Measurements from ENCODE around the gene BEND6. TPM values are rescaled to one million over a fixed set of nuclear protein-coding genes. Genes with fewer than 3 reads are reported as not detected.

Gene BEND6
- total and polyA plus RNA-seq, 2 of the 13 experiments (the other 11 are each of a cell fraction or from before 2014, with no cell fraction given): 0.20 to 0.21 TPM

DNA sequence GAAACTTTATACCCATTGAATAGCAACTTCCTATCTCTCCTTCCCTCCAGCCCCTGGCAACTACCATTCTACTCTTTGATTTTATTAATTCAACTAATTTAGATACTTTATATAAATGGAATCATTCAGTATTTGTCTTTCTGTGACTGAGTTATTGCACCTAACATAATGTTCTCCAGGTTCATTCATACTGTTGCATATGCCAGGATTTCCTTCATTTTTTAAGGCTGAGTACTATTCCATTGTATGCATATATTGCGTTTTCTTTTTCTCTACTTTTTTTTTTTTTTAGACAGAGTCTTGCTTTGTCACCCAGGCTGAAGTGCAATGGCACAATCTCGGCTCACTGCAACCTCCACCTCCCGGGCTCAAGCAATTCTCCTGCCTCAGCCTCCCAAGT is 49.5 kb upstream of the BEND6 start:
- peaks cover 0 to 1% of the 10 kb centered on the region in 2 experiments; a peak in 1 of 5 replicates for H3K27me3 ChIP-seq (ENCODE audit: control insufficient read depth in 1 of 2, insufficient read depth in 2 of 2, low read length in 2 of 2)
- no peaks in the 10 kb centered on the region for H3K9me3 ChIP-seq (ENCODE audit: low read length)
- H3K4me2 ChIP-seq (ENCODE audit: low read depth, low read length): no peak overlapping the region
- in situ Hi-C loops (cut with HindIII; ENCODE audit: extremely low pct_ligation_motif_present, low pct_unique_long_range_greater_than_20kb): loop anchor here (5.0 to 10.0 kb wide), 2 partner anchors 109 to 412 kb away; partner anchors contain the start of gene PRIM2
- no peak overlapping the region for H3K4me3 ChIP-seq (replicated peaks in 1 of 3; ENCODE audit: insufficient read depth in 1 of 3, low read depth in 2 of 3, low read length in 3 of 3)
- no peaks in the 10 kb centered on the region for H3K36me3 ChIP-seq (replicated peaks in 1 of 2; ENCODE audit: control insufficient read depth in 1 of 2, insufficient read depth in 2 of 2, low read length in 2 of 2)
- ATAC-seq: no peak
- no peaks in the 10 kb centered on the region; the same call in 1 of the 2 replicates for H4K20me1 ChIP-seq (ENCODE audit: insufficient read depth, low read length)
- H3K9ac ChIP-seq (ENCODE audit: insufficient read depth, low read depth, low read length): no peak overlapping the region
- H3K27ac ChIP-seq (ENCODE audit: extremely low read length, insufficient read depth, low read length): no peak overlapping the region
- no peak overlapping the region for H2AFZ ChIP-seq (ENCODE audit: low read length)
- no peak for FAIRE-seq
- no peak for DNase-seq (ENCODE audit: low spot score)
- peaks cover 11% of the 10 kb centered on the region; the same call in 1 of the 2 replicates for H3K4me1 ChIP-seq (ENCODE audit: insufficient read depth, low read length)
- TF ChIP-seq, protein P1, sequence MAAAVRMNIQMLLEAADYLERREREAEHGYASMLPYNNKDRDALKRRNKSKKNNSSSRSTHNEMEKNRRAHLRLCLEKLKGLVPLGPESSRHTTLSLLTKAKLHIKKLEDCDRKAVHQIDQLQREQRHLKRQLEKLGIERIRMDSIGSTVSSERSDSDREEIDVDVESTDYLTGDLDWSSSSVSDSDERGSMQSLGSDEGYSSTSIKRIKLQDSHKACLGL (CRISPR knock-in tag; IDR thresholded peaks at IDR 0.05): no peak
- TF ChIP-seq, protein P2, sequence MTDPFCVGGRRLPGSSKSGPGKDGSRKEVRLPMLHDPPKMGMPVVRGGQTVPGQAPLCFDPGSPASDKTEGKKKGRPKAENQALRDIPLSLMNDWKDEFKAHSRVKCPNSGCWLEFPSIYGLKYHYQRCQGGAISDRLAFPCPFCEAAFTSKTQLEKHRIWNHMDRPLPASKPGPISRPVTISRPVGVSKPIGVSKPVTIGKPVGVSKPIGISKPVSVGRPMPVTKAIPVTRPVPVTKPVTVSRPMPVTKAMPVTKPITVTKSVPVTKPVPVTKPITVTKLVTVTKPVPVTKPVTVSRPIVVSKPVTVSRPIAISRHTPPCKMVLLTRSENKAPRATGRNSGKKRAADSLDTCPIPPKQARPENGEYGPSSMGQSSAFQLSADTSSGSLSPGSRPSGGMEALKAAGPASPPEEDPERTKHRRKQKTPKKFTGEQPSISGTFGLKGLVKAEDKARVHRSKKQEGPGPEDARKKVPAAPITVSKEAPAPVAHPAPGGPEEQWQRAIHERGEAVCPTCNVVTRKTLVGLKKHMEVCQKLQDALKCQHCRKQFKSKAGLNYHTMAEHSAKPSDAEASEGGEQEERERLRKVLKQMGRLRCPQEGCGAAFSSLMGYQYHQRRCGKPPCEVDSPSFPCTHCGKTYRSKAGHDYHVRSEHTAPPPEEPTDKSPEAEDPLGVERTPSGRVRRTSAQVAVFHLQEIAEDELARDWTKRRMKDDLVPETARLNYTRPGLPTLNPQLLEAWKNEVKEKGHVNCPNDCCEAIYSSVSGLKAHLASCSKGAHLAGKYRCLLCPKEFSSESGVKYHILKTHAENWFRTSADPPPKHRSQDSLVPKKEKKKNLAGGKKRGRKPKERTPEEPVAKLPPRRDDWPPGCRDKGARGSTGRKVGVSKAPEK (CRISPR knock-in tag; IDR thresholded peaks at IDR 0.05; ENCODE audit: borderline replicate concordance): no peak
- TF ChIP-seq ZNF879 (CRISPR knock-in tag; IDR thresholded peaks at IDR 0.05) (no peak), ARHGAP35 (CRISPR knock-in tag; IDR thresholded peaks at IDR 0.05; ENCODE audit: borderline replicate concordance) (no peak), TARDBP (CRISPR knock-in tag; IDR thresholded peaks at IDR 0.05) (no peak), KAT2B (IDR thresholded peaks at IDR 0.05; ENCODE audit: borderline replicate concordance, low read depth, low read length) (no peak), ZNF143 (CRISPR knock-in tag; IDR thresholded peaks at IDR 0.05) (no peak), POLR2AphosphoS5 (IDR thresholded peaks at IDR 0.05; ENCODE audit: low read depth, low read length) (no peak), ZNF10 (CRISPR knock-in tag; IDR thresholded peaks at IDR 0.05; ENCODE audit: borderline replicate concordance, low read depth) (no peak), ZNF232 (CRISPR knock-in tag; IDR thresholded peaks at IDR 0.05; ENCODE audit: borderline replicate concordance) (no peak), ZNF616 (CRISPR knock-in tag; IDR thresholded peaks at IDR 0.05; ENCODE audit: low read depth) (no peak), SOX5 (CRISPR knock-in tag; IDR thresholded peaks at IDR 0.05; ENCODE audit: borderline replicate concordance) (no peak)
- TF ChIP-seq, protein P3, sequence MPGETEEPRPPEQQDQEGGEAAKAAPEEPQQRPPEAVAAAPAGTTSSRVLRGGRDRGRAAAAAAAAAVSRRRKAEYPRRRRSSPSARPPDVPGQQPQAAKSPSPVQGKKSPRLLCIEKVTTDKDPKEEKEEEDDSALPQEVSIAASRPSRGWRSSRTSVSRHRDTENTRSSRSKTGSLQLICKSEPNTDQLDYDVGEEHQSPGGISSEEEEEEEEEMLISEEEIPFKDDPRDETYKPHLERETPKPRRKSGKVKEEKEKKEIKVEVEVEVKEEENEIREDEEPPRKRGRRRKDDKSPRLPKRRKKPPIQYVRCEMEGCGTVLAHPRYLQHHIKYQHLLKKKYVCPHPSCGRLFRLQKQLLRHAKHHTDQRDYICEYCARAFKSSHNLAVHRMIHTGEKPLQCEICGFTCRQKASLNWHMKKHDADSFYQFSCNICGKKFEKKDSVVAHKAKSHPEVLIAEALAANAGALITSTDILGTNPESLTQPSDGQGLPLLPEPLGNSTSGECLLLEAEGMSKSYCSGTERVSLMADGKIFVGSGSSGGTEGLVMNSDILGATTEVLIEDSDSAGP (CRISPR knock-in tag; IDR thresholded peaks at IDR 0.05; ENCODE audit: borderline replicate concordance): no peak
- TF ChIP-seq, protein P4, sequence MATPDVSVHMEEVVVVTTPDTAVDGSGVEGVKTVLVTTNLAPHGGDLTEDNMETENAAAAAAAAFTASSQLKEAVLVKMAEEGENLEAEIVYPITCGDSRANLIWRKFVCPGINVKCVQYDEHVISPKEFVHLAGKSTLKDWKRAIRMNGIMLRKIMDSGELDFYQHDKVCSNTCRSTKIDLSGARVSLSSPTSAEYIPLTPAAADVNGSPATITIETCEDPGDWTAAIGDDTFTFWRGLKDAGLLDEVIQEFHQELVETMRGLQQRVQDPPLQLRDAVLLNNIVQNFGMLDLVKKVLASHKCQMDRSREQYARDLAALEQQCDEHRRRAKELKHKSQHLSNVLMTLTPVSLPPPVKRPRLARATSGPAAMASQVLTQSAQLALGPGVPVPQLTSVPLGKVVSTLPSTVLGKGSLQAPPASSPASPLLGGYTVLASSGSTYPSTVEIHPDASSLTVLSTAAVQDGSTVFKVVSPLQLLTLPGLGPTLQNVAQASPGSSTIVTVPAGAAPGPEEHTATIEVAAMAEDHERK (CRISPR knock-in tag; IDR thresholded peaks at IDR 0.05; ENCODE audit: low read depth): no peak
- ChIA-PET POLR2A (no interaction called here), CTCF (ENCODE audit: low intra/inter-chr PET ratio, low total read pairs) (interaction anchor here (1.4 to 3.5 kb wide), 4 partner anchors 90 to 419 kb away, joined by 8 to 39 read pairs (median 16); partner anchors contain the start of gene PRIM2)
- BruUV-seq (replicated peaks): no TSS peak
- WGBS (ENCODE audit: low lambda C conversion rate): 32% methylated on average over 3 of the region's 3 CpGs
- no peaks in the 10 kb centered on the region for H3K79me2 ChIP-seq (ENCODE audit: insufficient read depth, low read length)
- intact Hi-C loops (cut with micrococcal nuclease; ENCODE audit: unreplicated experiment): no loop called here
